Lung (tissue), 12 donors: Measurements from ENCODE around the gene GUCY1A2. TPM values are rescaled to one million over a fixed set of nuclear protein-coding genes. Genes with fewer than 3 reads are reported as not detected.

Experiments used
- ATAC-seq: fragments of 200-7000 bp; cut with Tn5 transposase; one replicate; pipeline ENCODE4 v1.9.1; 2020; ENCODE audit warnings: moderate number of reproducible peaks; ENCODE audit not compliant: insufficient read depth, low FRiP score
- DNase-seq, 3 donors: peaks; one replicate each; pipeline ENCODE4 v3.0.0-alpha.2; 2013 to 2017
- H3K27ac ChIP-seq, 2 donors: one replicate each; pipeline ENCODE4 v1.5.1; 2013; ENCODE audit warnings: mild to moderate bottlenecking in 2 of 2, moderate library complexity in 2 of 2, control low read depth in 1 of 2, inconsistent platforms in 1 of 2, low read depth in 1 of 2, low read length in 1 of 2
- H3K27me3 ChIP-seq, 3 donors: one replicate each; pipeline ENCODE4 v1.5.1; 2013; ENCODE audit warnings: low read length in 2 of 3; ENCODE audit not compliant: control insufficient read depth in 3 of 3, insufficient read depth in 3 of 3
- H3K36me3 ChIP-seq, 4 donors: one replicate each; pipeline ENCODE4 v1.5.1; 2013; ENCODE audit warnings: low read length in 4 of 4, mild to moderate bottlenecking in 1 of 4, moderate library complexity in 1 of 4; ENCODE audit not compliant: control insufficient read depth in 4 of 4, insufficient read depth in 4 of 4
- H3K4me1 ChIP-seq, 5 donors: one replicate each; pipeline ENCODE4 v1.5.1; 2013; ENCODE audit warnings: low read length in 5 of 5, mild to moderate bottlenecking in 2 of 5, moderate library complexity in 1 of 5; ENCODE audit not compliant: control insufficient read depth in 5 of 5, insufficient read depth in 5 of 5
- H3K4me3 ChIP-seq: one replicate; pipeline ENCODE4 v1.5.1; 2013; ENCODE audit warnings: mild to moderate bottlenecking, control low read depth, moderate library complexity
- H3K9ac ChIP-seq, 2 donors: one replicate each; pipeline ENCODE4 v1.5.1; 2013; ENCODE audit warnings: low read length in 2 of 2, control low read depth in 1 of 2; ENCODE audit not compliant: insufficient read depth in 1 of 2
- H3K9me3 ChIP-seq, 4 donors: one replicate each; pipeline ENCODE4 v1.5.1; 2013; ENCODE audit warnings: low read length in 3 of 4, mild to moderate bottlenecking in 1 of 4, moderate library complexity in 1 of 4; ENCODE audit not compliant: control insufficient read depth in 4 of 4, insufficient read depth in 3 of 4
- WGBS, 2 donors: extraction: QIAGEN DNeasy Blood & Tissue Kit; methylation state at CpG; one replicate each; pipeline ENCODE4 v1.1.7; 2013; 5-methylcytosine and 5-hydroxymethylcytosine counted together
- polyA plus RNA-seq, 2 donors: library from polyadenylated mRNA; stranded (reverse); fragments of 200-250 nt; gene quantifications; one replicate each; pipeline ENCODE4 v1.2.1, GENCODE V29; 2013
- total RNA-seq, 2 donors: library from RNA; depleted of rRNA in 1 of 2; stranded (reverse); fragments of >200 nt in 1 of 2; gene quantifications; one replicate each; pipeline ENCODE4 v1.2.1, GENCODE V29; 2014 to 2021
- TF ChIP-seq, protein P1 (sequence below): IDR thresholded peaks from 2 replicates; pipeline ENCODE4 v1.5.1; 2012; ENCODE audit warnings: mild to moderate bottlenecking; ENCODE audit errors: control extremely low read depth, extremely low read depth
- donor health status: control.
- donor health status: control.
- donor health status: Bipolar disorder and iron deficiency.
- donor health status: healthy.
- donor health status: DM: yes; HTN: yes; CAD: no.

Gene GUCY1A2
- total and polyA plus RNA-seq, 4 donors: 1.3 to 55.2 (median 5.7) TPM

GRCh38 chr11:106625566-106625965 lies 392.7 kb downstream of the GUCY1A2 start:
- no peak overlapping the region for H3K9ac ChIP-seq
- H3K27me3 ChIP-seq: no peaks in the 10 kb centered on the region
- DNase-seq (peak in 2 of 3 donors; percentile 22 to 29), ATAC-seq (no peak)
- peaks cover 0 to 4% (median 0%) of the 10 kb centered on the region in 4 donors for H3K9me3 ChIP-seq
- TF ChIP-seq, protein P1, sequence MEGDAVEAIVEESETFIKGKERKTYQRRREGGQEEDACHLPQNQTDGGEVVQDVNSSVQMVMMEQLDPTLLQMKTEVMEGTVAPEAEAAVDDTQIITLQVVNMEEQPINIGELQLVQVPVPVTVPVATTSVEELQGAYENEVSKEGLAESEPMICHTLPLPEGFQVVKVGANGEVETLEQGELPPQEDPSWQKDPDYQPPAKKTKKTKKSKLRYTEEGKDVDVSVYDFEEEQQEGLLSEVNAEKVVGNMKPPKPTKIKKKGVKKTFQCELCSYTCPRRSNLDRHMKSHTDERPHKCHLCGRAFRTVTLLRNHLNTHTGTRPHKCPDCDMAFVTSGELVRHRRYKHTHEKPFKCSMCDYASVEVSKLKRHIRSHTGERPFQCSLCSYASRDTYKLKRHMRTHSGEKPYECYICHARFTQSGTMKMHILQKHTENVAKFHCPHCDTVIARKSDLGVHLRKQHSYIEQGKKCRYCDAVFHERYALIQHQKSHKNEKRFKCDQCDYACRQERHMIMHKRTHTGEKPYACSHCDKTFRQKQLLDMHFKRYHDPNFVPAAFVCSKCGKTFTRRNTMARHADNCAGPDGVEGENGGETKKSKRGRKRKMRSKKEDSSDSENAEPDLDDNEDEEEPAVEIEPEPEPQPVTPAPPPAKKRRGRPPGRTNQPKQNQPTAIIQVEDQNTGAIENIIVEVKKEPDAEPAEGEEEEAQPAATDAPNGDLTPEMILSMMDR: no peak
- H3K4me3 ChIP-seq: no peak overlapping the region
- H3K36me3 ChIP-seq: no peaks in the 10 kb centered on the region
- H3K27ac ChIP-seq: no peak overlapping the region
- H3K4me1 ChIP-seq: no peaks in the 10 kb centered on the region
- 63 to 85% methylated on average over 3 of the region's 3 CpGs for WGBS, 2 donors

DNA sequence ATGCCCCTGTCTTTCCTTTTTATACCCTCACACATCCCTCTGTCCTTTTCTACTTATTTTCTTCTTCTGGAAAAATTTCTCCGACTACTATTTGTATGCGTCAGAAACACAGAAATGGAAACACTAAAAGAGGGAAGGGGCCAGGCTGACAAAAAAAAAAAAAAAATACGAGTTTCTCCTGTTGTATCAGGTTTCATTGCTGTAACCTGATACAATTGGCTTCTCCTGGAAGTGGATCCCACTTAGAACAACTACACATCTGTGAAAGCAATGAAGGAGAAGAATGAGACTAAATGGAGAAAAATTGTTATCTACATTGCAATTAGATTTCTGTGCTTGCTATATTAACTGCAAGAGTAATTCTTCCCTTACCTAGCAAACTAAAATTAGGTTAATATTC lies 393.9 kb downstream of the GUCY1A2 start:
- no peaks in the 10 kb centered on the region for H3K36me3 ChIP-seq
- no peak overlapping the region for H3K27ac ChIP-seq
- TF ChIP-seq, protein P1: no peak
- no peaks in the 10 kb centered on the region for H3K4me1 ChIP-seq
- ATAC-seq (no peak), DNase-seq (peak in 1 of 3 donors; percentile 6)
- no peak overlapping the region for H3K4me3 ChIP-seq
- H3K9me3 ChIP-seq: no peaks in the 10 kb centered on the region
- no peaks in the 10 kb centered on the region for H3K27me3 ChIP-seq
- 58 to 68% methylated on average over 3 of the region's 3 CpGs for WGBS, 2 donors
- no peak overlapping the region for H3K9ac ChIP-seq
